Neural crest cell (in vitro differentiated cells): ENCODE data around the gene EXOC4. TPM values are rescaled to one million over a fixed set of nuclear protein-coding genes. Genes with fewer than 3 reads are reported as not detected.

ENCODE experiments used
- DNase-seq: peaks from one replicate; pipeline ENCODE4 v3.0.0; 2021; ENCODE audit warnings: low read depth, mixed read lengths, low spot score
- H3K27ac Mint-ChIP-seq: one replicate; pipeline ENCODE4 v1.8.0; 2021; ENCODE audit warnings: mild to moderate bottlenecking, mixed read lengths; ENCODE audit not compliant: unreplicated experiment
- H3K27me3 Mint-ChIP-seq: 2 replicates; pipeline ENCODE4 v1.8.0; 2021; ENCODE audit warnings: low read depth, mild to moderate bottlenecking, mixed read lengths
- H3K36me3 Mint-ChIP-seq: 2 replicates; pipeline ENCODE4 v1.8.0; 2021; ENCODE audit warnings: low read depth, mild to moderate bottlenecking, mixed read lengths
- H3K4me1 Mint-ChIP-seq: 2 replicates; pipeline ENCODE4 v1.8.0; 2021; ENCODE audit warnings: mixed read lengths
- H3K4me3 Mint-ChIP-seq: one replicate; pipeline ENCODE4 v1.8.0; 2021; ENCODE audit warnings: mild to moderate bottlenecking, mixed read lengths
- H3K9me3 Mint-ChIP-seq: 2 replicates; pipeline ENCODE4 v1.8.0; 2021; ENCODE audit warnings: mixed read lengths
- CTCF ChIP-seq: fragments of 200-600 bp; sonication (generic); conservative IDR thresholded peaks from 2 replicates; pipeline ENCODE4 v1.5.0; 2021; ENCODE audit warnings: antibody characterized with exemption, mild to moderate bottlenecking
- total RNA-seq: library from RNA; stranded (reverse); gene quantifications from 2 replicates; pipeline ENCODE4 v1.2.1, GENCODE V29; 2021

EXOC4 gene
- total RNA-seq, 1 donor from 2014 or later: 79.7 TPM

GRCh38 chr7:133861876-133862275 is 609.0 kb downstream of the EXOC4 start:
- H3K4me3 Mint-ChIP-seq: no peak overlapping the region
- no peak for TF ChIP-seq CTCF
- no peaks in the 10 kb centered on the region for H3K27me3 Mint-ChIP-seq

GRCh38 chr7:133863362-133864061 is 610.6 kb downstream of the EXOC4 start:
- DNase-seq: no peak
- H3K27me3 Mint-ChIP-seq: no peaks in the 10 kb centered on the region
- H3K4me1 Mint-ChIP-seq: peaks cover 19% of the 10 kb centered on the region
- no peak overlapping the region for H3K27ac Mint-ChIP-seq
- no peaks in the 10 kb centered on the region for H3K9me3 Mint-ChIP-seq
- H3K4me3 Mint-ChIP-seq: no peak overlapping the region
- no peaks in the 10 kb centered on the region for H3K36me3 Mint-ChIP-seq
- no peak for TF ChIP-seq CTCF

More at GRCh38 chr7:133861876-133862275, 609.0 kb downstream of the EXOC4 start:
- H3K4me1 Mint-ChIP-seq: peaks cover 19% of the 10 kb centered on the region
- DNase-seq: no peak
- no peaks in the 10 kb centered on the region for H3K9me3 Mint-ChIP-seq
- H3K36me3 Mint-ChIP-seq: no peaks in the 10 kb centered on the region
- H3K27ac Mint-ChIP-seq: no peak overlapping the region

- H3K4me3 Mint-ChIP-seq: no peak overlapping the region
- no peaks in the 10 kb centered on the region for H3K9me3 Mint-ChIP-seq
- peaks cover 4% of the 10 kb centered on the region for H3K36me3 Mint-ChIP-seq
- H3K27ac Mint-ChIP-seq: no peak overlapping the region
- peaks cover 12% of the 10 kb centered on the region for H3K4me1 Mint-ChIP-seq
- DNase-seq: no peak
- no peak for TF ChIP-seq CTCF
- no peaks in the 10 kb centered on the region for H3K27me3 Mint-ChIP-seq
These were observed 616.7 kb downstream of the EXOC4 start for GRCh38 chr7:133869556-133869955.

- DNase-seq: no peak
- Mint-ChIP-seq H3K4me3 (no peak overlapping the region), H3K4me1 (peaks cover 12% of the 10 kb centered on the region), H3K36me3 (peaks cover 4% of the 10 kb centered on the region), H3K27me3 (no peaks in the 10 kb centered on the region), H3K27ac (no peak overlapping the region), H3K9me3 (peaks cover 2% of the 10 kb centered on the region)
- no peak for TF ChIP-seq CTCF
These were observed 618.9 kb downstream of the EXOC4 start for GRCh38 chr7:133871757-133872156.

- Mint-ChIP-seq H3K36me3 (peaks cover 6% of the 10 kb centered on the region), H3K27ac (no peak overlapping the region), H3K9me3 (peaks cover 6% of the 10 kb centered on the region), H3K27me3 (no peaks in the 10 kb centered on the region), H3K4me3 (no peak overlapping the region), H3K4me1 (peaks cover 12% of the 10 kb centered on the region)
- no peak for TF ChIP-seq CTCF
- DNase-seq: no peak
These were observed 620.3 kb downstream of the EXOC4 start for GRCh38 chr7:133873187-133873586.
